T-helper 1 cell treated with Interleukin-12 subunit alpha and Interleukin-12 subunit beta and Interleukin-4 antibody, amounts not matched to agents 30 μg/mL and 1 μg/mL, for 36 hours (primary cell): ENCODE measurements around the gene DYSF.
"Not testable (repeated sequence)": the region's sequence is repeated elsewhere in the genome, so short reads cannot be mapped to it uniquely, and the experiment has no call there.

Experiments used
- H3K27ac Mint-ChIP-seq: one replicate; pipeline ENCODE4 v1.8.0; 2021; ENCODE audit warnings: mild to moderate bottlenecking, mixed read lengths
- H3K27me3 Mint-ChIP-seq: one replicate; pipeline ENCODE4 v1.8.0; 2021; ENCODE audit warnings: low read depth, mixed read lengths
- H3K36me3 Mint-ChIP-seq: one replicate; pipeline ENCODE4 v1.8.0; 2021; ENCODE audit warnings: low read depth, mixed read lengths
- H3K4me1 Mint-ChIP-seq: one replicate; pipeline ENCODE4 v1.8.0; 2021; ENCODE audit warnings: low read depth, mixed read lengths
- H3K4me3 Mint-ChIP-seq: one replicate; pipeline ENCODE4 v1.8.0; 2021; ENCODE audit warnings: mild to moderate bottlenecking, moderate library complexity, mixed read lengths
- H3K9me3 Mint-ChIP-seq: one replicate; pipeline ENCODE4 v1.8.0; 2021; ENCODE audit warnings: mixed read lengths

The DYSF gene

GRCh38 chr2:71646028-71646427 lies 192.7 kb downstream of the DYSF start:
- Mint-ChIP-seq H3K27ac (no peak overlapping the region), H3K4me1 (peaks cover 2% of the 10 kb centered on the region), H3K27me3 (peaks cover 11% of the 10 kb centered on the region), H3K36me3 (no peaks in the 10 kb centered on the region), H3K9me3 (no peaks in the 10 kb centered on the region), H3K4me3 (no peak overlapping the region)

- Mint-ChIP-seq H3K9me3 (no peaks in the 10 kb centered on the region), H3K27ac (no peak overlapping the region), H3K4me3 (no peak overlapping the region), H3K27me3 (peaks cover 11% of the 10 kb centered on the region), H3K36me3 (no peaks in the 10 kb centered on the region), H3K4me1 (peaks cover 2% of the 10 kb centered on the region)
These were observed 194.0 kb downstream of the DYSF start for GRCh38 chr2:71647356-71647755.

- no peak overlapping the region for H3K27ac Mint-ChIP-seq
- H3K9me3 Mint-ChIP-seq: peaks cover 17% of the 10 kb centered on the region
- H3K4me3 Mint-ChIP-seq: no peak overlapping the region
- no peaks in the 10 kb centered on the region for H3K4me1 Mint-ChIP-seq
- no peaks in the 10 kb centered on the region for H3K36me3 Mint-ChIP-seq
- H3K27me3 Mint-ChIP-seq: no peaks in the 10 kb centered on the region
These were observed 202.1 kb downstream of the DYSF start for GRCh38 chr2:71655498-71655897.

- not testable (repeated sequence) for H3K4me1 Mint-ChIP-seq, H3K4me3 Mint-ChIP-seq, H3K27ac Mint-ChIP-seq, H3K27me3 Mint-ChIP-seq, H3K36me3 Mint-ChIP-seq
- H3K9me3 Mint-ChIP-seq: peaks cover 17% of the 10 kb centered on the region
These were observed 204.9 kb downstream of the DYSF start for GRCh38 chr2:71658256-71658655.

GRCh38 chr2:71658771-71659170 lies 205.4 kb downstream of the DYSF start:
- Mint-ChIP-seq H3K27me3 (no peaks in the 10 kb centered on the region), H3K4me1 (no peaks in the 10 kb centered on the region), H3K27ac (no peak overlapping the region), H3K36me3 (no peaks in the 10 kb centered on the region), H3K4me3 (no peak overlapping the region), H3K9me3 (peaks cover 17% of the 10 kb centered on the region)

- H3K4me1 Mint-ChIP-seq: no peaks in the 10 kb centered on the region
These were observed 206.6 kb downstream of the DYSF start for GRCh38 chr2:71659868-71660518.

GRCh38 chr2:71661782-71662181 lies 208.4 kb downstream of the DYSF start:
- peaks cover 12% of the 10 kb centered on the region for H3K9me3 Mint-ChIP-seq
- no peaks in the 10 kb centered on the region for H3K36me3 Mint-ChIP-seq
- H3K4me1 Mint-ChIP-seq: no peaks in the 10 kb centered on the region
- no peaks in the 10 kb centered on the region for H3K27me3 Mint-ChIP-seq
- no peak overlapping the region for H3K4me3 Mint-ChIP-seq
- H3K27ac Mint-ChIP-seq: no peak overlapping the region

More at GRCh38 chr2:71659868-71660518, 206.6 kb downstream of the DYSF start:
- no peak overlapping the region for H3K4me3 Mint-ChIP-seq
- H3K27ac Mint-ChIP-seq: no peak overlapping the region
- H3K36me3 Mint-ChIP-seq: no peaks in the 10 kb centered on the region
- no peaks in the 10 kb centered on the region for H3K27me3 Mint-ChIP-seq
- H3K9me3 Mint-ChIP-seq: peaks cover 17% of the 10 kb centered on the region

GRCh38 chr2:71662665-71663394 lies 209.5 kb downstream of the DYSF start:
- Mint-ChIP-seq H3K36me3 (no peaks in the 10 kb centered on the region), H3K27me3 (no peaks in the 10 kb centered on the region), H3K27ac (no peak overlapping the region), H3K4me1 (no peaks in the 10 kb centered on the region), H3K9me3 (peaks cover 11% of the 10 kb centered on the region), H3K4me3 (no peak overlapping the region)

- H3K36me3 Mint-ChIP-seq: no peaks in the 10 kb centered on the region
- peaks cover under 1% of the 10 kb centered on the region for H3K9me3 Mint-ChIP-seq
- H3K4me3 Mint-ChIP-seq: no peak overlapping the region
- no peak overlapping the region for H3K27ac Mint-ChIP-seq
- H3K27me3 Mint-ChIP-seq: no peaks in the 10 kb centered on the region
- no peaks in the 10 kb centered on the region for H3K4me1 Mint-ChIP-seq
These were observed 210.8 kb downstream of the DYSF start for GRCh38 chr2:71664161-71664560.

GRCh38 chr2:71665168-71666093 lies 212.1 kb downstream of the DYSF start:
- Mint-ChIP-seq H3K36me3 (no peaks in the 10 kb centered on the region), H3K4me1 (no peaks in the 10 kb centered on the region), H3K4me3 (no peak overlapping the region), H3K9me3 (no peaks in the 10 kb centered on the region), H3K27me3 (no peaks in the 10 kb centered on the region), H3K27ac (no peak overlapping the region)

- H3K27me3 Mint-ChIP-seq: no peaks in the 10 kb centered on the region
- H3K36me3 Mint-ChIP-seq: no peaks in the 10 kb centered on the region
- H3K9me3 Mint-ChIP-seq: no peaks in the 10 kb centered on the region
- H3K4me1 Mint-ChIP-seq: no peaks in the 10 kb centered on the region
- no peak overlapping the region for H3K4me3 Mint-ChIP-seq
- no peak overlapping the region for H3K27ac Mint-ChIP-seq
These were observed 212.7 kb downstream of the DYSF start for GRCh38 chr2:71666094-71666474.

GRCh38 chr2:71667256-71668182 lies 214.2 kb downstream of the DYSF start:
- Mint-ChIP-seq H3K27ac (no peak overlapping the region), H3K4me1 (no peaks in the 10 kb centered on the region), H3K36me3 (no peaks in the 10 kb centered on the region), H3K27me3 (no peaks in the 10 kb centered on the region), H3K4me3 (no peak overlapping the region), H3K9me3 (no peaks in the 10 kb centered on the region)

GRCh38 chr2:71668326-71669057 lies 215.1 kb downstream of the DYSF start:
- no peaks in the 10 kb centered on the region for H3K4me1 Mint-ChIP-seq

More at GRCh38 chr2:71668326-71669057, 215.1 kb downstream of the DYSF start:
- no peaks in the 10 kb centered on the region for H3K36me3 Mint-ChIP-seq
- no peaks in the 10 kb centered on the region for H3K27me3 Mint-ChIP-seq
- H3K9me3 Mint-ChIP-seq: no peaks in the 10 kb centered on the region
- H3K27ac Mint-ChIP-seq: no peak overlapping the region
- H3K4me3 Mint-ChIP-seq: no peak overlapping the region
